Activated CD4-positive, alpha-beta memory T cell treated with anti-CD3 and anti-CD28 coated beads for 36 hours (primary cell): ENCODE measurements around the gene CAMK2B. TPM values are rescaled to one million over a fixed set of nuclear protein-coding genes. Genes with fewer than 3 reads are reported as not detected.

Experiments used
- CTCF ChIA-PET: fragments of 350-600 bp; sonication (Branson Sonifier 250); formaldehyde crosslinking; loops from one replicate; lab custom pipeline; 2021; ENCODE audit warnings: antibody characterized with exemption, inconsistent platforms; lab: Charles Lee
- POLR2A ChIA-PET: fragments of 350-600 bp; sonication (Branson Sonifier 250); formaldehyde crosslinking; loops from one replicate; lab custom pipeline; 2021; ENCODE audit warnings: antibody characterized with exemption; lab: Charles Lee
- DNase-seq: peaks from one replicate; pipeline ENCODE4 v3.0.0-alpha.2; 2020
- H3K27ac Mint-ChIP-seq: one replicate; pipeline ENCODE4 v1.8.0; 2021; ENCODE audit warnings: mixed read lengths
- H3K27me3 Mint-ChIP-seq: one replicate; pipeline ENCODE4 v1.8.0; 2021; ENCODE audit warnings: mixed read lengths
- H3K36me3 Mint-ChIP-seq: one replicate; pipeline ENCODE4 v1.8.0; 2021; ENCODE audit warnings: mixed read lengths
- H3K4me1 Mint-ChIP-seq: one replicate; pipeline ENCODE4 v1.8.0; 2021; ENCODE audit warnings: low read depth, mixed read lengths
- H3K4me3 Mint-ChIP-seq: one replicate; pipeline ENCODE4 v1.8.0; 2021; ENCODE audit warnings: mild to moderate bottlenecking, mixed read lengths
- H3K9me3 Mint-ChIP-seq: one replicate; pipeline ENCODE4 v1.8.0; 2021; ENCODE audit warnings: mixed read lengths
- intact Hi-C: fragments of 100-400 bp; cut with micrococcal nuclease; formaldehyde crosslinking; loops from one replicate; pipeline ENCODE4 v1.15.1; 2023
- total RNA-seq, 2 experiments: library from RNA; stranded (reverse); gene quantifications; one replicate each; pipeline ENCODE4 v1.2.3, GENCODE V29; 2021

Gene CAMK2B
- total RNA-seq, 2 experiments from 2014 or later: 0.46 to 0.76 TPM

DNA sequence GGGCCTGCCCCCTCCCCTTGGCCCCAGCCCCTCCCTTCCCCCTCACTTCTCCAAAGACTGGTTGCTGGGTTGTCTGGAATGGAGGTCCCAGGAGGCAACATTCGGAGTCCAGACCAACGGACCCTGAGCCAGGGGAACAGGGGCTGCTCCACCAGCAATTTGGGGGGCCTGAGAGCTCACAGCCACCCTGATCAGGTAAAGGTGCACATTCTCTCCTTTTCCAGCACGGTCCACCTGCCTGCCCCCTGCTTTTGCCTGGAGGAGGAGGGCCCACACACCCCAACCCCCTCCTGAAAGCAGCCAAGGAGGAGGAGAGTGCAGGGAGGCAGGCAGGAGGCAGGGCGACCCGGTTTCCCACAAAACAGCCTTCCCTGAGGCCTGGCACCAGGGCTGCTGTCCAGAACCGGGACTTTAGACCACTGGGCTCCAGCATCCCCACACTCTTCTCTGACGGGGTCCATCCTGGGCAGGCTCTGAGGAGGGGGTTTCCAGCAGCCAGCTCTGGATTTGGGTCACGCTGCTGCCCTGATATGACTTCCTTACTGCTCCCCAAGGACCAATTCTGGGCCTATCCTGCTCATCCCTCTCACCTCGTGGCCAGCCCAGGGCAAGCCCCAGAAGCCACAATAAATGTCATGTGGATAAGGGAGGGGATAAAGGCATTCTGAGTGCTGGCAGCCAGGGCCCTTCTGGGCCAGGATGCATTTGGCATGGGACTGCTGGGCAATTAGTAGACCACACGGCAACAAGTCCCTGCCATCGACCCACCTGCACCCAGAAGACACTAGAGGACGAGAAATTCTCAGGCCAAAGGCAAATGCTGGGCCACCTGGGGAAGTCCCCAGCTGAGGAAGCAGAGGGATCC, 1.1 kb upstream of the CAMK2B start:
- Mint-ChIP-seq H3K4me3 (no peak overlapping the region), H3K27ac (no peak overlapping the region)
- POLR2A ChIA-PET: no interaction called here

DNA sequence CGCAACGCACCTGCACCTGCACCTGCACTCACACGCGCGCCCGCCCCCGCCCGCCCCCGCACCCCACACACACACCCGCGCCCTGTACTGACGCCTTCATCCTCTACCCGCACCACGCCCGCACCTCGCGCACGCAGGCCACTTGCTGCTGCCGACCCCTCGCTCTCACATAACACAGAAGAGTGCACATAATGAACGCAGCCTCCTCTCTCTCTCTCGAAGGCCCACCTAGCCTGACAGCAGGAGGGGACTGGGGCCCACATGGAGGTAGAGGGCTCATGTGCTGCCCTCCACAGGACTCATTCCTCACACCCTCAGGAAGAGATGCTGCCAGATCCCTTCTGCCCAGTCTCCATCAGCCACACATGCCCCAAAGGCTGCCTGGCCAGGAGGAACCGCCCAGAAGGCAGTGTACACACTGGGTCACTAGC, 432 bp upstream of the CAMK2B start:
- peaks cover 6% of the 10 kb centered on the region for H3K4me1 Mint-ChIP-seq
- DNase-seq: no peak
- H3K27ac Mint-ChIP-seq: no peak overlapping the region
- H3K9me3 Mint-ChIP-seq: no peaks in the 10 kb centered on the region
- ChIA-PET CTCF (no interaction called here), POLR2A (no interaction called here)
- no peaks in the 10 kb centered on the region for H3K36me3 Mint-ChIP-seq
- intact Hi-C loops: no loop called here
- H3K27me3 Mint-ChIP-seq: peaks cover 32% of the 10 kb centered on the region
- H3K4me3 Mint-ChIP-seq: peak overlapping the region; percentile 67

More for the DNA sequence above, 1.1 kb upstream of the CAMK2B start:
- intact Hi-C loops: no loop called here
- DNase-seq: no peak
- Mint-ChIP-seq H3K27me3 (peaks cover 32% of the 10 kb centered on the region), H3K4me1 (peaks cover 6% of the 10 kb centered on the region), H3K9me3 (no peaks in the 10 kb centered on the region), H3K36me3 (no peaks in the 10 kb centered on the region)
- CTCF ChIA-PET: no interaction called here

DNA sequence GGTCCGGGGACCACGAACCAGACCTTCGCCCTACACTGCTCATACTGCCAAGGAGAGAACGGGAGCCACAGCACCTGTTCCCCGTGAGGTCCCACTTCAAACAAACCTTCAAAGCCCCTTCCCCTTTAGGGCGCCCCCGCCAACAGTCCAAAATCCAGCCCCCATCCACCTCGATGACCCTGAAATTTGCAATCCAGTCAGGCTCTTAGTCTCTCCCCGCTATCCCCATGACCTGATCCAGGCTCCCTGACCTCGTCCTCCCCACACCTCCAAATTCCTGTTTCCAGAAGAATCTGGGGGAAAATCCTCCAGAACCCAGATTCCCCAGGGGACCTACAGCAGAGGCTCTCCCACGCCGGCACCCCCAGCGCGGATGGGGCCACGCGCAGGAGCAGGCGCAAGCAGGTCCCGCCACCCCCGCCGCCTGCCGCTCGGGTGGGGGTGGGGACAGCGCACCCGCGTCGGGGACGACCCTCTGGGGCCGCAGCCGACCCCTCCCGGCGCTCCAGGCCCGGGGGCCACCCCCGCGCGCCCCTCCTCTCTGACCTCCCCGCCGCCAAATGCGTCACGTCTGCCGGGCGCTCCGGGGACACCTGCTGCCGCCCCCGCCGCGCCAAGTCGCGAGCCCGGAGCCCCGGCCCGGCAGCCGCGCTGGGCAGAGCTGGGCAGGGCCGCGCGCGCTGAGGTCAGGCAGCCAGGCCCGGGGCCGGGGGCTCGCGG, 753 bp downstream of the CAMK2B start:
- intact Hi-C loops: no loop called here
- CTCF ChIA-PET: no interaction called here
- Mint-ChIP-seq H3K4me3 (peak overlapping the region; percentile 53), H3K9me3 (no peaks in the 10 kb centered on the region), H3K27ac (no peak overlapping the region), H3K27me3 (peaks cover 32% of the 10 kb centered on the region), H3K36me3 (no peaks in the 10 kb centered on the region), H3K4me1 (peaks cover 6% of the 10 kb centered on the region)
- POLR2A ChIA-PET: no interaction called here
- no peak for DNase-seq

DNA sequence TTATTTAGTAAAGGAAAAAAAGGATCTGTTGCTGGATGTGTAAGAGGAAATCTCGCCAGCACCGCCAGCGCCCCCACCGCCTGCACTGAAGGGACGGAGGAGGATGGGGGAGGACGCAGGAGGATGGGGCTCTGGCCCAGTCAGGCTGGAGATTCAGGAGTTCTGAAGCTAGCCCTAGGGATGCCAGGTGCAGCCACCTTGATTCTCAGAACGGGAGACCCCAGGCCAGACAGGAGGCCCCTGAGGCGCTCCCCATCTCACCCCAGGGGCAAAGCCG, 1.3 kb downstream of the CAMK2B start:
- ChIA-PET POLR2A (no interaction called here), CTCF (no interaction called here)
- intact Hi-C loops: no loop called here
- H3K27ac Mint-ChIP-seq: no peak overlapping the region
- H3K36me3 Mint-ChIP-seq: no peaks in the 10 kb centered on the region
- DNase-seq: no peak
- H3K4me1 Mint-ChIP-seq: peaks cover 6% of the 10 kb centered on the region
- H3K4me3 Mint-ChIP-seq: peak overlapping the region; percentile 53
- H3K9me3 Mint-ChIP-seq: no peaks in the 10 kb centered on the region
- H3K27me3 Mint-ChIP-seq: peaks cover 32% of the 10 kb centered on the region

DNA sequence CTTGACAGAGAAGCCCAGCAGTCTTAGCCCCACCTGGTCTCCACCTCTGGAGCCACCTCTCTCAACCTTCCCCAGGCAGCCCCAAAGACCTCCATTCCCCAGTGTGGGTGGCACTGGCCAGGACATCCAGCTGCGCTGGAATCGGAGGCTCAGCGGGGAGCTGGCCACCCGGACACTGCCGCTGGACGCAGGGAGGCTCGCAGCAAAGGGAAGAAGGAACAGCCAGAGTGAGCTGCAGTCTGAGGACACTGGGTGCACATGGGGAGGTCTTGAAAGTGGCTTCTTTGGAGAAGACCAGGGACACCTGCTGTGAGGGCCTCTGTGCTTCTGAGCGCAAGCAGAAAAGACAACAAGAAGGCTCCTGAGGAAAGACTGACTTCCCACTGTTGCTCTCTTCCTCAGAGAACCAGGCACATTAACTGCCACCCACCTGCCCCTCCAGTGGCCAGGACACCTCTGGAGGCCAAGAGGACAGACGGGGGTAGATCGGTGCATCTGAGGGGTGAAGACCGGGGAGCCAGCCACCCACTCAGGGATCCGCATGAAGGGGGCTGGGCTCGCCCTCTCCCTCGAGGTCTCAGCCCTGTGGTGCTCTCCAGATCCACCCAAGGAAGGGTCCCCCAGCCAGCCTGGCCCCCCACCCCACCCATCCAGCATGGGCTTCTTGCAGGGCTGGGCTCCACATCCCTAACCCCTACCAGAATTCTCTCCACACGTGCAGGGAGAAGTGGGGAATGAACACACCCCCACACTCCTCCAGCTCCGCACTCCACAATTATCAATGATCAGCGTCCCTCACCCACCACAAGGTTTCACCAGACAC, 1.8 kb downstream of the CAMK2B start:
- Mint-ChIP-seq H3K9me3 (no peaks in the 10 kb centered on the region), H3K4me3 (no peak overlapping the region), H3K27ac (no peak overlapping the region), H3K36me3 (no peaks in the 10 kb centered on the region), H3K27me3 (peaks cover 32% of the 10 kb centered on the region), H3K4me1 (peaks cover 6% of the 10 kb centered on the region)
- DNase-seq: no peak
- CTCF ChIA-PET: no interaction called here
- intact Hi-C loops: no loop called here
- POLR2A ChIA-PET: no interaction called here

DNA sequence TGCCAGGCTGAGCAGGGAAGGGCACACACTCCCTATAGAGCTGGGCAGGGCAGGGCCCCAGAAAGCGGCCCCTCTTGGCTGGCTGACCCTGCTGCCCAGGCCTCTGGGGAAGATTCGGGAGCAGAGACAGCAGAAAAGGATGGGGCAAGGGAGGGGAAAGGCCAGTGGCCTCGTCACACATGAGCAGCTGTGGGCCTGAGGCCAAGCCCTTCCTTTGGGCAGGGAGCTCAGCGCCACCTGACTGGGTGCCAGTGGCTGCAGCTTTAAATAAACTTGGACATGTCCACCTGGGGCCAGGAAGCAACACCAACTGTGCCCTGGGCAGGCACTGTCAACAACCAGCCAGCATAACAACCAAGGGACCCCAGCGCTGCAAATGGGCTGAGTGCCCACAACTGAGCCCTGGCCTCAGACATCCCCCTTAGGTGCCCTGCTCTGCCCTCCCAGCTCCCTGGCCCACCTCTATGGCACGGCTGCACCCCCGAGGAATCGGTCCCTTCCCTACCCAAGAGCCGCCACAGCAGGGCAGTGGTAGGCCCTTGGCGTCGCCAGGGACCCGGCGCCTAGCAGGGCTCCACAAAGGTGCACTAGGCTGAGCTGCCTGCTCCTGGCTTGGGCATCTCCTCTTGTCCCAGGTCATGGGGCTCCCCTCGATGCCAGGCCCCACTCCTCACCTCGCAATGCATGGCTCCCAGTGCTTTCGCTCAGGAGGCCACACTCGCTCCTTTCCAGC, 2.6 kb downstream of the CAMK2B start:
- peaks cover 32% of the 10 kb centered on the region for H3K27me3 Mint-ChIP-seq
- no peak overlapping the region for H3K27ac Mint-ChIP-seq
- intact Hi-C loops: no loop called here
- H3K9me3 Mint-ChIP-seq: no peaks in the 10 kb centered on the region
- no peak overlapping the region for H3K4me3 Mint-ChIP-seq
- H3K4me1 Mint-ChIP-seq: peaks cover 6% of the 10 kb centered on the region
- CTCF ChIA-PET: no interaction called here
- no peaks in the 10 kb centered on the region for H3K36me3 Mint-ChIP-seq
- no peak for DNase-seq
- POLR2A ChIA-PET: no interaction called here

DNA sequence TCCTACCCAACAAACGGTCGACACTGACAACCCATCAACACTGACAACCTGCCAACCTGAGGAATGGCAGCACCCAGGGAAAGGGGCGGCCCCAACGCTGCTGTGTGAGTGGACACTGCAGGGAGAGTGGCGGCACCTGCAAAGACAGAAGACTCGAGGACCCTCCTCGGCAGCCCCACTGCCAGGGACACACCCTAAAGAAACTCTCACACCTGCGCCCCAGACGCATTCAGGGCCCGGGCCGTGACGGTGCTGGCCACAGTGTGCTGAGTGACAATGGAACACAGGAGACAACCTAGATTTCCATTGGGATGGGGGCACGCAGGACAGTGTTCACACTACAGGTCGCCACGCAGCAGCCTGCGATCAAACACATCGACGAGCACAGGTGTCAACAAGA, 3.6 kb downstream of the CAMK2B start:
- intact Hi-C loops: no loop called here
- H3K4me1 Mint-ChIP-seq: peaks cover 6% of the 10 kb centered on the region
- DNase-seq: no peak
- no peak overlapping the region for H3K4me3 Mint-ChIP-seq
- no peak overlapping the region for H3K27ac Mint-ChIP-seq
- no peaks in the 10 kb centered on the region for H3K9me3 Mint-ChIP-seq
- no peaks in the 10 kb centered on the region for H3K36me3 Mint-ChIP-seq
- ChIA-PET POLR2A (no interaction called here), CTCF (no interaction called here)
- H3K27me3 Mint-ChIP-seq: peaks cover 33% of the 10 kb centered on the region

DNA sequence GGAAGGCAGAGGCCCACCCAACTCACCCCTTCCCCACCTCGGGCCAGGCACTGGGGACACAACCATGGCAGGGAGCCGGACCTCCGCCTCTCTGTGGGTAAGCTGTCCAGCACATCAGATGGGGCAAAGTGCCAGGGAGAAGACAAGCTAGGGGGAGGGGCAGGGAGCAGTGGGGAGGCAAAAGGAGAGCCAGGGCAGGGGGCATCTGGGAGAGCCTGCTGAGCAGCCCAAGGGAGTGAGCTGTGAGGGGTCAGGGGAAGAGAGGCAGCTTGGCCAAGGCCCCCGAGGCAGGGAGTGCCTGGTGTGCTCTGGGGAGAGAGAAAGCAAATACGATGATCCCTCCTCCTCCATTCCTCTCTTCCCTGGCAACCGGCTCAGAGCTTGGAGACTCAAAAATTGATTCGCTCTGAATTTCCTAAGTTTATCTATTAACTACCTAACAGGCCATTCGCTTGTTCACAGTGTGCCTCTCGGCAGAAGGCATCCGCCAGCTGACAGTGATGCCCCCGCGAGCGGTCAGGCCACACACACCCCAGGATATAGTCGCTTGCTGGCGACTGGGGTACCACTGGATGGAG, 4.5 kb downstream of the CAMK2B start:
- Mint-ChIP-seq H3K27me3 (peaks cover 24% of the 10 kb centered on the region), H3K36me3 (no peaks in the 10 kb centered on the region), H3K9me3 (no peaks in the 10 kb centered on the region), H3K4me1 (peaks cover 5% of the 10 kb centered on the region), H3K4me3 (no peak overlapping the region), H3K27ac (no peak overlapping the region)
- DNase-seq: no peak
- CTCF ChIA-PET: no interaction called here
- intact Hi-C loops: no loop called here
- POLR2A ChIA-PET: no interaction called here

DNA sequence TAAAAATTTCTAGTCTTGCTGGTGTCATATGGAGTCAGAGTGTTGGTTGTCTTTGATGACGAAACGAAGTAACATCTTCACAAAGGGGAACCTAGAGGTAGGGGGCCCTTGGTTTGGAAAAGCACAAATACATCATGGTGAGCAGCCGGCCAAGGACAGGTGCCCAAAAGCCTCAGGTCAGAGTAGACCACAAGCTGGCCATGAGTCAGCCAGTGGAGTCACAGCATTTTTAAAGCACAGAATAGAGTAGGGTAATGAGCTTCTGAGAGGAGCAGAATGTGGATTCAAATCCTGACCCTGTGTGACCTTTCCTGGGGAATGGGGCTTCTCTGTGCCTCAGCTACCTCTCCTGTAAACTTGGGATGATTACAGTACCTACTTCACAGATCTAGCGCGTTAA, 5.3 kb downstream of the CAMK2B start:
- peaks cover 2% of the 10 kb centered on the region for H3K9me3 Mint-ChIP-seq
- H3K27ac Mint-ChIP-seq: no peak overlapping the region
- peaks cover 3% of the 10 kb centered on the region for H3K4me1 Mint-ChIP-seq
- peaks cover 20% of the 10 kb centered on the region for H3K27me3 Mint-ChIP-seq
- H3K4me3 Mint-ChIP-seq: no peak overlapping the region
- no peak for DNase-seq
- no peaks in the 10 kb centered on the region for H3K36me3 Mint-ChIP-seq
- POLR2A ChIA-PET: no interaction called here
- intact Hi-C loops: no loop called here
- CTCF ChIA-PET: no interaction called here

DNA sequence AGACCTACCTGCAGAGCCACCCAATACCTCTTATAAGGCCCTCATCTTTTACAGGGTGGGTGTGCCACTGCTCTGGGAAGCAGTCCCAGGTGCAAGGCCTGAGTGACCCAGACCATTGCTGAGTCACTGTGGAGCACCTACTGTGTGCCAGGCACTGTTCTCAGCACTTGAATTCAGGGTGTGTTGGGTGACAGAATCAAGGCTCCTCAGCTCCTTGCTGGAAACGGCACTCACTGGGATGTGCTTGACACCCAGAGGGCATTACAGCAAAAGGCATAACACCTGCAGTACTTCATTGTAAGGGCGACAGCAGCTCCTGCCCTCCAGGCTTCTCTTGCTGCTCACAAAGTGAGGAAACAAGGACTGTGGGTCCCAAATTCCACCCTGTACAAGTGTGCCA, 7.1 kb downstream of the CAMK2B start:
- H3K36me3 Mint-ChIP-seq: no peaks in the 10 kb centered on the region
- H3K27me3 Mint-ChIP-seq: peaks cover 7% of the 10 kb centered on the region
- intact Hi-C loops: no loop called here
- no peak overlapping the region for H3K4me3 Mint-ChIP-seq
- ChIA-PET POLR2A (no interaction called here), CTCF (no interaction called here)
- peaks cover 2% of the 10 kb centered on the region for H3K9me3 Mint-ChIP-seq
- H3K27ac Mint-ChIP-seq: no peak overlapping the region
- no peaks in the 10 kb centered on the region for H3K4me1 Mint-ChIP-seq
- DNase-seq: no peak

DNA sequence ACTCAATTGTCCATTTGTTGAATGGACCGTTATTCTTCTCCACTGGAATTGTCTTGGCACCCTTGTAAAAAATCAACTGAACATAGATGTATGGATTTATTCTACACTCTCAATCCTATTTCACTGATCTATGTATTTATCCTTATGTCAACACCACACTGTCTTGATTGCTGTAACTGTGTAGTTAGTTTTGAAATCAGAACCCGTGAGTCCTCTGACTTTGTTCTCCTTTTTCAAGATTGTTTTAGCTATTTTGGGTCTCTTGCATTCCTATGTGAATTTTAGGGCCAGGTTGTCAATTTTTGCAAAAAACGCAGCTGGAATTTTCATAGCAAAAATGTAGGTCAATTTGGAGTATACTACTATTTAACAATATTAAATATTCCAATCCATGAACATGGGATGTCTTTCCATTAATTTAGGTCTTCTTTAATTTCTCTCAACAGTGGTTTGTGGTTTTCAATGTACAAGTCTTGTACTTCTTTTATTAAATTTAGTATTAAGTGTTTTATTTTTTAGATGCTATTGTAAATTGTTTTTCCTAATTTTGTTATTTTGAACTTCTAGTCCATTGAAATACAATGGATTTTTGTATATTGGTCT, 10.0 kb downstream of the CAMK2B start:
- CTCF ChIA-PET: no interaction called here
- Mint-ChIP-seq H3K27me3 (peaks cover 8% of the 10 kb centered on the region), H3K36me3 (no peaks in the 10 kb centered on the region), H3K9me3 (peaks cover 2% of the 10 kb centered on the region), H3K4me3 (no peak overlapping the region), H3K4me1 (no peaks in the 10 kb centered on the region), H3K27ac (no peak overlapping the region)
- intact Hi-C loops: no loop called here
- no peak for DNase-seq
- POLR2A ChIA-PET: no interaction called here
